Glutamatergic neuron (in vitro differentiated cells): ENCODE results near the gene RASAL2. TPM values are rescaled to one million over a fixed set of nuclear protein-coding genes. Genes with fewer than 3 reads are reported as not detected.

Experiments used
- DNase-seq: peaks from one replicate; pipeline ENCODE4 v3.0.0; 2022
- H3K27ac Mint-ChIP-seq: one replicate; pipeline ENCODE4 v1.8.0; 2020; ENCODE audit warnings: mild to moderate bottlenecking, mixed read lengths, inconsistent platforms; ENCODE audit not compliant: unreplicated experiment
- H3K27me3 Mint-ChIP-seq: one replicate; pipeline ENCODE4 v1.8.0; 2020; ENCODE audit warnings: mild to moderate bottlenecking, moderate library complexity, mixed read lengths, inconsistent platforms; ENCODE audit not compliant: unreplicated experiment
- H3K36me3 Mint-ChIP-seq: one replicate; pipeline ENCODE4 v1.8.0; 2020; ENCODE audit warnings: mild to moderate bottlenecking, mixed read lengths, inconsistent platforms; ENCODE audit not compliant: unreplicated experiment
- H3K4me1 Mint-ChIP-seq: one replicate; pipeline ENCODE4 v1.8.0; 2020; ENCODE audit warnings: mild to moderate bottlenecking, low read depth, mixed read lengths, inconsistent platforms; ENCODE audit not compliant: unreplicated experiment
- H3K4me3 Mint-ChIP-seq: one replicate; pipeline ENCODE4 v1.8.0; 2020; ENCODE audit warnings: mild to moderate bottlenecking, mixed read lengths, inconsistent platforms; ENCODE audit not compliant: unreplicated experiment
- H3K9me3 Mint-ChIP-seq: one replicate; pipeline ENCODE4 v1.8.0; 2020; ENCODE audit warnings: mild to moderate bottlenecking, moderate library complexity, mixed read lengths, inconsistent platforms; ENCODE audit not compliant: unreplicated experiment
- CTCF ChIP-seq: fragments of 200-600 bp; sonication (generic); IDR thresholded peaks from one replicate; pipeline ENCODE4 v1.5.0; 2021; ENCODE audit not compliant: partially characterized antibody, unreplicated experiment
- total RNA-seq: library from RNA; stranded (reverse); fragmentation: NEBNext Ultra II Directional; extraction: Animal tissue kit (Norgen Biotek cat#: 25700); gene quantifications from one replicate; pipeline ENCODE4 v1.2.1, GENCODE V29; 2021; ENCODE audit not compliant: unreplicated experiment

Gene RASAL2
- total RNA-seq, 1 donor from 2014 or later: 12.4 TPM

GRCh38 chr1:178151831-178152230, 57.9 kb downstream of the RASAL2 start:
- Mint-ChIP-seq H3K27ac (no peak overlapping the region), H3K9me3 (no peaks in the 10 kb centered on the region), H3K4me3 (no peak overlapping the region), H3K27me3 (no peaks in the 10 kb centered on the region), H3K36me3 (no peaks in the 10 kb centered on the region), H3K4me1 (no peaks in the 10 kb centered on the region)
- no peak for DNase-seq
- no peak for TF ChIP-seq CTCF

- TF ChIP-seq CTCF: no peak
- Mint-ChIP-seq H3K27me3 (no peaks in the 10 kb centered on the region), H3K27ac (no peak overlapping the region), H3K9me3 (no peaks in the 10 kb centered on the region), H3K4me3 (no peak overlapping the region), H3K4me1 (no peaks in the 10 kb centered on the region), H3K36me3 (no peaks in the 10 kb centered on the region)
- DNase-seq: no peak
These were observed 61.8 kb downstream of the RASAL2 start for GRCh38 chr1:178155481-178156255.

- Mint-ChIP-seq H3K36me3 (no peaks in the 10 kb centered on the region), H3K9me3 (no peaks in the 10 kb centered on the region), H3K27ac (no peak overlapping the region), H3K4me3 (no peak overlapping the region), H3K27me3 (no peaks in the 10 kb centered on the region), H3K4me1 (no peaks in the 10 kb centered on the region)
- no peak for DNase-seq
- no peak for TF ChIP-seq CTCF
These were observed 67.0 kb downstream of the RASAL2 start for GRCh38 chr1:178160736-178161475.

GRCh38 chr1:178161516-178161915, 67.6 kb downstream of the RASAL2 start:
- H3K27me3 Mint-ChIP-seq: no peaks in the 10 kb centered on the region
- no peak for TF ChIP-seq CTCF
- no peaks in the 10 kb centered on the region for H3K4me1 Mint-ChIP-seq
- H3K36me3 Mint-ChIP-seq: no peaks in the 10 kb centered on the region
- H3K9me3 Mint-ChIP-seq: no peaks in the 10 kb centered on the region
- H3K27ac Mint-ChIP-seq: no peak overlapping the region
- H3K4me3 Mint-ChIP-seq: no peak overlapping the region
- no peak for DNase-seq

GRCh38 chr1:178165196-178165595, 71.3 kb downstream of the RASAL2 start:
- TF ChIP-seq CTCF: no peak
- Mint-ChIP-seq H3K27ac (no peak overlapping the region), H3K4me1 (no peaks in the 10 kb centered on the region), H3K4me3 (no peak overlapping the region), H3K36me3 (no peaks in the 10 kb centered on the region), H3K9me3 (no peaks in the 10 kb centered on the region), H3K27me3 (no peaks in the 10 kb centered on the region)
- DNase-seq: no peak
